AG09319 (cell line): ENCODE data around the gene GPR78.

Experiments used
- DNase-seq: peaks from one replicate; pipeline ENCODE4 v3.0.0-alpha.2; 2010; ENCODE audit warnings: low read depth; ENCODE audit errors: extremely low read depth
- CTCF ChIP-seq: IDR thresholded peaks from 2 replicates; pipeline ENCODE4 v1.5.1; 2011; ENCODE audit warnings: low read depth, mild to moderate bottlenecking, inconsistent platforms, low read length, moderate library complexity

Gene GPR78

GRCh38 chr4:8598391-8599090 is 18.3 kb downstream of the GPR78 start:
- DNase-seq = no peak
- TF ChIP-seq CTCF = no peak

- TF ChIP-seq CTCF = no peak
- no peak for DNase-seq
Observed at GRCh38 chr4:8599091-8599460, 18.9 kb downstream of the GPR78 start.

GRCh38 chr4:8599657-8600056 is 19.5 kb downstream of the GPR78 start:
- no peak for DNase-seq
- TF ChIP-seq CTCF = no peak

- no peak for TF ChIP-seq CTCF
Observed at GRCh38 chr4:8600266-8600665, 20.1 kb downstream of the GPR78 start.

GRCh38 chr4:8600686-8601085 is 20.5 kb downstream of the GPR78 start:
- no peak for DNase-seq
- TF ChIP-seq CTCF = no peak

More at GRCh38 chr4:8600266-8600665, 20.1 kb downstream of the GPR78 start:
- DNase-seq = no peak

- DNase-seq = no peak
- TF ChIP-seq CTCF = no peak
Observed at GRCh38 chr4:8601086-8601485, 20.9 kb downstream of the GPR78 start.

- TF ChIP-seq CTCF = no peak
- DNase-seq = no peak
Observed at GRCh38 chr4:8601556-8601955, 21.4 kb downstream of the GPR78 start.
